HT1080 (cell line): Measurements from ENCODE around the gene CYB561D1. TPM values are rescaled to one million over a fixed set of nuclear protein-coding genes. Genes with fewer than 3 reads are reported as not detected.
A peak's percentile ranks its signal among the peaks of the same experiment; 100 is the strongest.
"Not testable (repeated sequence)": the region's sequence is repeated elsewhere in the genome, so short reads cannot be mapped to it uniquely, and the experiment has no call there.

Experiments
- DNase-seq: peaks from one replicate; pipeline ENCODE4 v3.0.0-alpha.2; 2015; ENCODE audit warnings: low read depth
- polyA plus RNA-seq, 2 experiments: library from polyadenylated mRNA; depleted of rRNA; stranded (reverse); fragments of >200 nt; gene quantifications; 2 replicates each; pipeline ENCODE4 v1.2.3, GENCODE V29; 2015
- total RNA-seq: library from RNA; depleted of rRNA; stranded (reverse); fragments of >200 nt; shearing (Covaris generic); gene quantifications from 2 replicates; pipeline ENCODE4 v1.2.3, GENCODE V29; 2014; rRNA removed

CYB561D1 gene, protein sequence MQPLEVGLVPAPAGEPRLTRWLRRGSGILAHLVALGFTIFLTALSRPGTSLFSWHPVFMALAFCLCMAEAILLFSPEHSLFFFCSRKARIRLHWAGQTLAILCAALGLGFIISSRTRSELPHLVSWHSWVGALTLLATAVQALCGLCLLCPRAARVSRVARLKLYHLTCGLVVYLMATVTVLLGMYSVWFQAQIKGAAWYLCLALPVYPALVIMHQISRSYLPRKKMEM
- 2.6 and 2.7 TPM in 2 replicates for total RNA-seq
- 5.4 and 7.8 TPM in 2 replicates for polyA plus RNA-seq (2015; cell fraction: cytosol; rRNA removed)
- polyA plus RNA-seq (2015; cell fraction: nucleus; rRNA removed) = 11.0 and 14.0 TPM in 2 replicates

GRCh38 chr1:109493805-109494539 lies at the start of gene CYB561D1:
TSS of gene CYB561D1 (plus strand) at chr1:109494094. CDS start at chr1:109494140, 46 bp downstream.
- DNase-seq = peak; percentile 81

DNA sequence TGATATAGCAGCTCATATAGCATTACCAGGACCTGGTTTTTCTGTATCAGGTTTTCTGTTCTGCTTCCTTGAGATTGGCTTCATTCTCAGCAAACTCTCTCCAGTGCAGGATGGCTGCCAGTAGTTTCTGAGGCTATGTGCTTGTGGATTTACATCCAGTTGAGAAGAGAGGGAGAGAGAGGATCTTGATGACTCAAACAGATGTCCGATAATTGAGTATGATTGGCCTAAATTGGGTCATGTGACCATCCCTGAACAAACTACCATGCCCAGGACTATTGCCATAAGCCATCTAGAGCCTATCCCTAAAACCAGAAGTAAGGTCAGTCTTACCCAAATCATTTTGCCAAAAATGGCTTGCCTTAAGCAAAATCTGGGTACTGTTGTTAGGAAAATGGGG lies 49.5 kb upstream of the CYB561D1 start:
- no peak for DNase-seq

DNA sequence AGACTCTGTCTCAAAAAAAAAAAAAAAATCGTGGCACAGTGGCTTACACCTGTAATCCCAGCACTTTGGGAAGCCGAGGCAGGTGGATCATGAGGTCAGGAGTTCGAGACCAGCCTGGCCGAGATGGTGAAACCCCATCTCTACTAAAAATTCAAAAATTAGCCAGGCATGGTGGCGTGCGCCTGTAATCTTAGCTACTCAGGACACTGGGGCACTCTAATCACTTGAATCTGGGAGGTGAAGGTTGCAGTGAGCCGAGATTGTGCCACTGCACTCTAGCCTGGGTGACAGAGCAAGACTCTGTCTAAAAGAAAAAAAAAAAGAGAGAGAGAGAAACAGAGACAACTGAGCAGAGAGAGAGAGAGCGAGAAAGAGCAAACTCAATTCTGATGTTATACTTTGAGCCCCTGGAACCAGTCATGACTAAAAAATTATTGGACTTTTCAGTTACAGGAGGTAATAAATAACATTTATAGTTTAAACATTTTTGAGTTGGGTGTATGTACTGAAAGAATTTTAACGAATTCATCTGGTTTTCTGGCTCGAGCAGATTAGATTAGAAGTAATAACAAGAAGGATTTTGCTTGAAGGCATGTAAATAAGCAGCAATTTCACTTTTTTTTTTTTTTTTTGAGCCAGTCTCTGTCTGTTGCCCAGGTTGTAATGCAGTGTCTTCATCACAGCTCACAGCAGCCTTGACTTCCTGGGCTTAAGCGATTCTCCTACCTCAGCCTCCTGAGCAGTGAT lies 47.8 kb upstream of the CYB561D1 start:
- DNase-seq = not testable (repeated sequence)

DNA sequence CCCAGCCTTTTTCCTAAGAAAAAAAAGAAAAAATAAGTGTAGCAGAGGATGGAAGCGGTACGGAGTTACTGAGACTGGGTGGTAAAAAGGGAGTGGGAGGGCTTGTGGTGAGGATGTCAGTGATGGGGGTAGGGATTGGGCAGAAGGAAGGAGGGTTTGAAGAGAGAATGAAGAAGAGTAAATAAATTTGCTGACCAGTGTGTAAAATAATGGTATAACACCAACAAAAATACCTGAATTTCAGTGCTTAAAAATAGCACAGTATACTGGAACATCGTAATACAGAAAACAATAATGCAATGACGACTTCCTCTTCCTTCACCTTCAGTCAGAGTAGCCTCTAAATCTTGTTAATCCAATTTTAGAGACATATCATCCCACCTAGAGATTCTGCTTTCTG lies 46.4 kb upstream of the CYB561D1 start:
- no peak for DNase-seq

GRCh38 chr1:109454497-109455133 lies 39.3 kb upstream of the CYB561D1 start:
- no peak for DNase-seq

DNA sequence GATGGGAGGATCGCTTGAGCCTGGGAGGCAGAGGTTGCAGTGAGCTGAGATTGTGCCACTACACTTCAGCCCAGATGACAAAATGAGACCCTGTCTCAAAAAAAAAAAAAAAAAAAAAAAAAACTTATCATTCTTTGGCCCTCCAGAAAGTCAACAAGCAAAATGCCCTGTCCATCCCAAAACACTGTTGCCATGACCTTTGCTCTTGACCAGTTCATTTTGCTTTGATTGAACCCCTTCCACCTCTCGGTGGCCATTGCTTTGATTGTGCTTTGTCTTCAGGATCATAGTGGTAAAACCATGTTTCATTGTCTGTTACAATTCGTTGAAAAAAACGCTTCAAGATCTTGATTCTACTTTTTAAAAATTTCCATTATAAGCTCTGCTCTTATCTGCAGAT lies 36.1 kb upstream of the CYB561D1 start:
- DNase-seq = no peak

DNA sequence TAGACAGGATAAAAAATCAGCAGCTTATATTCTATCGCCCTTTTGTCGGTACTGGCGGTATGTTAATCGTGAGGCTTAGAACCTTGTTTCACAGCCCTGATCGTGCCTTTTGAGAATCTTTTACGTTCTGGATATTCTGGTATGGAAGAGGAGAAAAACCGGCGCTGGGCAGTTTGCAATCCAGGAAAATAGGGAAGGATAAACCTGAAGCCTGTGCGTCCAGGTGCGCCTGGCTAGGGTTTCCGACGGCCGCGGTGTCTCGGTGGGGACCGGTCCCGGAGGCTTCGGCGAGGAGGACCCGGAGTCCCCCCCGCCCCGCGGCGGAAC lies 27.8 kb upstream of the CYB561D1 start:
- no peak for DNase-seq

GRCh38 chr1:109466452-109467300 lies 27.2 kb upstream of the CYB561D1 start, which contains the start of gene SYPL2:
TSS of gene SYPL2 (plus strand) at chr1:109466546. CDS start at chr1:109466844, 298 bp downstream.
- no peak for DNase-seq

DNA sequence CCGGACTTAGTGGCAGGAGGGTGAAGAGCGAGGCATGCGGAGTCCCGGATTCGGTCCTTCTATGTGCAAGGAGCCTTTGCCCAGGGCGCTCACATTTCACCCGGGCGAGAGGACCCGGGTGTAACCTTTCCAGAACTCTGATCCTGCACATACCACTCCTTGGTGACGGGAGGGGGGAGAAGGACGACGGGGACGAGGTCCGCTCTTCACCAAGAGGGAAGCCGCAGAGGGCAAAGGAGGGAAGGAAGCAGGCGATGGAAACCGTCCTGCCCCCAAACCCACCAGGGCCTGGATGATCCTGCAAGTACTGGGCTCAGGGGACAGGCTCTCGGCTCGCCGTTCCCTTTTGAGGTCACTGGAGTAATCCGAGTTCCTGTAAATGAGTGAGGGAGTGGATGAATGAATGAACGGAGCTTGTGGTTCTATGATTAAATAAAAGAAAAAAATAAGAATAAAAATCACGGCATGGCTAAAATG lies 26.6 kb upstream of the CYB561D1 start:
- DNase-seq = no peak

DNA sequence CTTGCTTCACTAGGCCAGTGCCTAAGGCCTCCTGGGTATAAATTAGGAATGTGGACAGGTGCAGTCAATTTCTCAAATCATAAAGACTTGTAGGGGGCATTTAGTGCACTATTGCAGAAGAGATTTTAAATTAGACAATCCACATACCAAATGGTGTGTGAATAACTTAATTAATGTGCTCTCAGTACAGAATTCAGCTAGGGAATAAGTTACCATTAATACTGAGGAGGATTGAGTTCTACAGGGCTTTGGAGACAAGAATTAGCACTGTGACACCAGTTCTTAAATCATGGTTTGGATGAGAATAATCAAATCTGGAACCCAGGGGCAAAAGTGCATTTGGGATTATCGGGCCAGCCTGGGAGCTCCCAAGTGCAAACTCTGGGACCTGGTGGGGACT lies 25.8 kb upstream of the CYB561D1 start:
- DNase-seq = no peak

GRCh38 chr1:109468903-109469302 lies 25.0 kb upstream of the CYB561D1 start:
- DNase-seq = no peak

- DNase-seq = no peak
These were observed 23.6 kb upstream of the CYB561D1 start for GRCh38 chr1:109470245-109470644.

DNA sequence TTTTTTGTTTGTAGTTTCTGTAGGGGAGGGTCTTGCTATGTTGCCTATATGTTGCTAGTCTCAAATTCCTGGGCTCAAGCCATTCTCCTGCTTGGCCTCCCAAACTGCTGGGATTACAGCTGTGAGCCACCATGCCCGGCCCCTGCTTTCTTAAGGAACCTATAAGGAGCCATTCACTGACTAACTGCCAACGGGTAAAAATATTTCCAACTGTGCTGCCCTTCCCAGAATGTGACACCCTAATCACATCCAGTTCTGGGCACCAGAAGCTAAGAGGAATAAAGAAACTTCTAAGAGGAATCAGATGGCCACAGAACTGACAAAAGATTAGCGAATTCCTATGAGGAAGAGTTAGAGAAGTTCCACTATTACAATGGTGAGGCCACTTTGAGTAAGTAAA lies 21.1 kb upstream of the CYB561D1 start:
- no peak for DNase-seq

DNA sequence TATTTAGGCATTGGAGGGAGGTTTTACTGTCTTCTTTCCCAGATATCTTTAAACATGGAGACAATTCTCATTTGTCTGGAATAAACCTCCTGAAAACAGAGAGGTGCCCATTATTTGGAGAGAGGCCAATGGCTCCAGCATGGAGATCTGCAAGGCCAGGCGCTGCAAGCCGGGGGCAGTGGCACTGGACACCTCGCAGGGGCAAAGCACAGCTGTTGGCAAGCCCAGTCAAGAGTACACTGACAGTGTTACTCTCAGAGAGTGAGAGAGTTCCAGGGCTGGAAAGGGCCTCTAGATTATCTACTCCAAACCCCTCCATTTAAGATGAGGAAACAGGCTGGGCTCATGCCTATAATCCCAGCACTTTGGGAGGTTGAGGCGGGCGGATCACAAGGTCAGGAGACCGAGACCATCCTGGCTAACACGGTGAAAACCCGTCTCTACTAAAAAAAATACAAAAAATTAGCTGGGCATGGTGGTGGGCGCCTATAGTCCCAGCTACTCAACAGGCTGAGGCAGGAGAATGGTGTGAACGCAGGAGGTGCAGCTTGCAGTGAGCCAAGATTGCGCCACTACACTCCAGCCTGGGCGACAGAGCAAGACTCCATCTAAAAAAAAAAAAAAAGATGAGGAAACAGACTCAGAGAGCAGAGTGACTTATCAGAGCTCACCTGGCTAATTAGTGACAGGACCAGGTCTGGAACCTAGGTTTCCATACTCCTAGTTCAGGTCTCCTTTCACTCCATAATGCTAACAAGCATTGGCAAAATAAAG lies 20.4 kb upstream of the CYB561D1 start:
- not testable (repeated sequence) for DNase-seq

- no peak for DNase-seq
These were observed 19.2 kb upstream of the CYB561D1 start for GRCh38 chr1:109474697-109475096.

DNA sequence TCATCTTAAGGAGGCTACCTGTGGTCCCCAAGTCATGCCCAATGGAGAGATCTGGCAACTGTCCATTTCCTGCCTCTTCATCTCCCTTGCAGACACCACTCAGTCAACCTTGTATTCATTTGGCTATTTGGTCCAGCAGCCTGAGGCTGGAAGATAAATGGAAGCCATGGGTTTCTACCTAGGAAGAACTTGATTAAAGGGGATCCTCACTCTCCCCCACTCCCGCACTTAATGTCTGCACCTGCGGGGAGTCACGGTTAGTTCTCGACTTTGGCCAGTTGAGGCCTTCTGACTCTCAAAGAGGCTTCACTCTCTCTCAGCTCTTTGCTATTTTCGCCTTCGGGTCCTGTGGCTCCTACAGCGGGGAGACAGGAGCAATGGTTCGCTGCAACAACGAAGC lies 18.6 kb upstream of the CYB561D1 start:
- DNase-seq = no peak

DNA sequence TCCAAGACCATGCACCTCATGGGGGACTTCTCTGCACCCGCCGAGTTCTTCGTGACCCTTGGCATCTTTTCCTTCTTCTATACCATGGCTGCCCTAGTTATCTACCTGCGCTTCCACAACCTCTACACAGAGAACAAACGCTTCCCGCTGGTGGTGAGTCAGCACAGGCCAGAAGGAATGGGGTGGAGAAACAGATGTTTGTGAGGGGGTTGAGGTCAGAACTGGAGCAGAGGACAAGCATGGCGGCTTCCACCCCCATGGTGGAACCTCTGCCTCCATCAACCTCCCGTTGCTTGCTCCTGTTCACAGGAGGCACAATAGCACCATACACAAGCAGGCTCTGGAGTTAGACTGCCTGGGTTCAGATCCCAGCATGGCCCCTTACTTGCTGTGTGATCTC lies 17.1 kb upstream of the CYB561D1 start:
- DNase-seq = peak; percentile 18

- peak; percentile 35 for DNase-seq
These were observed 16.1 kb upstream of the CYB561D1 start for GRCh38 chr1:109477821-109478220.

GRCh38 chr1:109478806-109479205 lies 15.1 kb upstream of the CYB561D1 start:
- DNase-seq = no peak

- DNase-seq = no peak
These were observed 14.6 kb upstream of the CYB561D1 start for GRCh38 chr1:109479311-109479710.
